MM.1S (cell line): ENCODE data around the gene SETD5.
"Not testable (repeated sequence)": the region's sequence is repeated elsewhere in the genome, so short reads cannot be mapped to it uniquely, and the experiment has no call there.

Experiments used
- DNase-seq: peaks from one replicate; pipeline ENCODE4 v3.0.0-alpha.2; 2015
- H2AFZ ChIP-seq: fragments of 300-600 bp; sonication (generic); 2 replicates; pipeline ENCODE4 v1.6.0; 2016; ENCODE audit warnings: antibody characterized with exemption, low read length
- H3F3A ChIP-seq: fragments of 300-600 bp; sonication (generic); 2 replicates; pipeline ENCODE4 v1.6.1; 2016; ENCODE audit warnings: mild to moderate bottlenecking, antibody characterized with exemption, low read length, moderate library complexity, mixed read lengths; ENCODE audit not compliant: insufficient read depth
- H3K27ac ChIP-seq: fragments of 300-600 bp; sonication (generic); 2 replicates; pipeline ENCODE4 v1.5.1; 2016; ENCODE audit warnings: mild to moderate bottlenecking, low read length
- H3K27me3 ChIP-seq: fragments of 300-600 bp; sonication (generic); replicated peaks from 2 replicates; pipeline ENCODE4 v1.6.0; 2016; ENCODE audit warnings: low read length; ENCODE audit not compliant: insufficient read depth
- H3K36me3 ChIP-seq: fragments of 300-600 bp; sonication (generic); replicated peaks from 2 replicates; pipeline ENCODE4 v1.6.1; 2016; ENCODE audit warnings: mild to moderate bottlenecking, low read length, mixed read lengths; ENCODE audit not compliant: insufficient read depth
- H3K4me1 ChIP-seq: fragments of 300-600 bp; sonication (generic); 2 replicates; pipeline ENCODE4 v1.6.1; 2016; ENCODE audit warnings: low read length, mixed read lengths
- H3K4me2 ChIP-seq: fragments of 300-600 bp; sonication (generic); 2 replicates; pipeline ENCODE4 v1.6.0; 2016; ENCODE audit warnings: low read depth, low read length
- H3K4me3 ChIP-seq: fragments of 300-600 bp; sonication (generic); 2 replicates; pipeline ENCODE4 v1.5.1; 2016; ENCODE audit warnings: low read length, mixed read lengths
- H3K79me2 ChIP-seq: fragments of 300-600 bp; sonication (generic); 2 replicates; pipeline ENCODE4 v1.6.1; 2016; ENCODE audit warnings: mixed run types, low read length, mixed read lengths
- H3K9ac ChIP-seq: fragments of 300-600 bp; sonication (generic); 2 replicates; pipeline ENCODE4 v1.6.1; 2016; ENCODE audit warnings: low read length, mixed read lengths
- H3K9me2 ChIP-seq: fragments of 300-600 bp; sonication (generic); replicated peaks from 2 replicates; pipeline ENCODE4 v1.6.1; 2016; ENCODE audit warnings: mild to moderate bottlenecking, low read length, mixed read lengths; ENCODE audit not compliant: insufficient read depth
- H3K9me3 ChIP-seq: fragments of 300-600 bp; sonication (generic); replicated peaks from 2 replicates; pipeline ENCODE4 v1.6.1; 2016; ENCODE audit warnings: mild to moderate bottlenecking, low read length, mixed read lengths; ENCODE audit not compliant: insufficient read depth
- H4K20me1 ChIP-seq: fragments of 300-600 bp; sonication (generic); 2 replicates; pipeline ENCODE4 v1.6.1; 2016; ENCODE audit warnings: mild to moderate bottlenecking, low read length, moderate library complexity, mixed read lengths; ENCODE audit not compliant: insufficient read depth
- CTCF ChIP-seq: fragments of 300-600 bp; sonication (generic); IDR thresholded peaks from 2 replicates; pipeline ENCODE4 v1.5.1; 2016; ENCODE audit warnings: antibody characterized with exemption, low read length, mixed read lengths
- EZH2 ChIP-seq: fragments of 300-600 bp; sonication (generic); optimal IDR thresholded peaks from 2 replicates; pipeline ENCODE3; 2017; ENCODE audit warnings: low read depth, mild to moderate bottlenecking, antibody characterized with exemption, low read length, mixed read lengths
- EZH2phosphoT487 ChIP-seq: fragments of 300-600 bp; sonication (generic); IDR thresholded peaks from 2 replicates; pipeline ENCODE4 v1.6.1; 2018; ENCODE audit warnings: antibody characterized with exemption, low read length

The SETD5 gene

GRCh38 chr3:9491506-9491905 is 94.1 kb downstream of the SETD5 start:
- no peak overlapping the region for H3K4me3 ChIP-seq
- H3K27ac ChIP-seq: no peak overlapping the region
- H3K36me3 ChIP-seq: no peaks in the 10 kb centered on the region
- H4K20me1 ChIP-seq: no peaks in the 10 kb centered on the region
- no peak overlapping the region for H2AFZ ChIP-seq
- no peaks in the 10 kb centered on the region for H3K27me3 ChIP-seq
- no peaks in the 10 kb centered on the region for H3F3A ChIP-seq
- no peaks in the 10 kb centered on the region for H3K9me3 ChIP-seq
- H3K4me2 ChIP-seq: no peak overlapping the region
- no peaks in the 10 kb centered on the region for H3K79me2 ChIP-seq
- H3K9me2 ChIP-seq: no peaks in the 10 kb centered on the region
- H3K4me1 ChIP-seq: no peaks in the 10 kb centered on the region
- no peak for DNase-seq
- no peak overlapping the region for H3K9ac ChIP-seq
- TF ChIP-seq EZH2 (no peak), EZH2phosphoT487 (no peak), CTCF (no peak)

GRCh38 chr3:9494036-9494435 is 96.6 kb downstream of the SETD5 start:
- not testable (repeated sequence) for H3K27me3 ChIP-seq, H4K20me1 ChIP-seq, H3K4me2 ChIP-seq, H3K36me3 ChIP-seq, H3K27ac ChIP-seq, H3K4me1 ChIP-seq, H3K9me3 ChIP-seq, H3K9ac ChIP-seq, DNase-seq, H2AFZ ChIP-seq, H3K4me3 ChIP-seq, H3K9me2 ChIP-seq, H3K79me2 ChIP-seq, H3F3A ChIP-seq

GRCh38 chr3:9496893-9497292 is 99.5 kb downstream of the SETD5 start:
- H3K4me2 ChIP-seq: no peak overlapping the region
- no peak overlapping the region for H3K4me3 ChIP-seq
- H3F3A ChIP-seq: no peaks in the 10 kb centered on the region
- H4K20me1 ChIP-seq: no peaks in the 10 kb centered on the region
- H3K9me3 ChIP-seq: no peaks in the 10 kb centered on the region
- DNase-seq: no peak
- no peaks in the 10 kb centered on the region for H3K9me2 ChIP-seq
- H3K9ac ChIP-seq: no peak overlapping the region
- H2AFZ ChIP-seq: no peak overlapping the region
- no peaks in the 10 kb centered on the region for H3K36me3 ChIP-seq
- H3K4me1 ChIP-seq: no peaks in the 10 kb centered on the region
- H3K79me2 ChIP-seq: no peaks in the 10 kb centered on the region
- no peak for TF ChIP-seq EZH2
- no peak for TF ChIP-seq EZH2phosphoT487
- TF ChIP-seq CTCF: no peak
- H3K27me3 ChIP-seq: no peaks in the 10 kb centered on the region; the same call in 1 of the 2 replicates
- H3K27ac ChIP-seq: no peak overlapping the region

GRCh38 chr3:9497821-9498565 is 100.6 kb downstream of the SETD5 start:
- TF ChIP-seq EZH2: no peak
- no peak for TF ChIP-seq EZH2phosphoT487
- TF ChIP-seq CTCF: no peak
- H3K4me2 ChIP-seq: no peak overlapping the region
- no peak for DNase-seq
- no peaks in the 10 kb centered on the region for H3K9me2 ChIP-seq
- H3K79me2 ChIP-seq: no peaks in the 10 kb centered on the region
- H4K20me1 ChIP-seq: no peaks in the 10 kb centered on the region
- no peaks in the 10 kb centered on the region; the same call in 1 of the 2 replicates for H3K27me3 ChIP-seq
- no peak overlapping the region for H3K27ac ChIP-seq
- H3K4me3 ChIP-seq: no peak overlapping the region
- H3K36me3 ChIP-seq: no peaks in the 10 kb centered on the region
- no peaks in the 10 kb centered on the region for H3K9me3 ChIP-seq
- no peaks in the 10 kb centered on the region for H3F3A ChIP-seq
- H2AFZ ChIP-seq: no peak overlapping the region
- no peaks in the 10 kb centered on the region for H3K4me1 ChIP-seq
- H3K9ac ChIP-seq: no peak overlapping the region
